GM19240 (cell line): Measurements from ENCODE around the gene IGLL5.

Experiments used
- DNase-seq: peaks from one replicate; pipeline ENCODE4 v3.0.0; 2011; ENCODE audit warnings: low spot score; ENCODE audit not compliant: insufficient read length

The IGLL5 gene

GRCh38 chr22:22927196-22927887, 39.7 kb downstream of the IGLL5 start:
- no peak for DNase-seq

- no peak for DNase-seq
Observed at GRCh38 chr22:22927888-22928665, 40.5 kb downstream of the IGLL5 start.

GRCh38 chr22:22928666-22929380, 41.2 kb downstream of the IGLL5 start:
- DNase-seq: peak; percentile 73

- no peak for DNase-seq
Observed at GRCh38 chr22:22929381-22930221, 42.0 kb downstream of the IGLL5 start.

- no peak for DNase-seq
Observed at GRCh38 chr22:22930222-22930497, 42.5 kb downstream of the IGLL5 start.

GRCh38 chr22:22930571-22931556, 43.2 kb downstream of the IGLL5 start:
- no peak for DNase-seq

GRCh38 chr22:22931557-22932270, 44.1 kb downstream of the IGLL5 start:
- no peak for DNase-seq

- no peak for DNase-seq
Observed at GRCh38 chr22:22932512-22932941, 44.9 kb downstream of the IGLL5 start.

GRCh38 chr22:22933100-22933806, 45.6 kb downstream of the IGLL5 start:
- no peak for DNase-seq

- no peak for DNase-seq
Observed at GRCh38 chr22:22933807-22934542, 46.4 kb downstream of the IGLL5 start.

GRCh38 chr22:22934543-22935055, 47.0 kb downstream of the IGLL5 start:
- no peak for DNase-seq

GRCh38 chr22:22935056-22935545, 47.5 kb downstream of the IGLL5 start:
- DNase-seq: no peak

- DNase-seq: peak; percentile 87
Observed at GRCh38 chr22:22935546-22936157, 48.0 kb downstream of the IGLL5 start.

- no peak for DNase-seq
Observed at GRCh38 chr22:22936180-22936914, 48.7 kb downstream of the IGLL5 start.

- DNase-seq: no peak
Observed at GRCh38 chr22:22936915-22937656, 49.5 kb downstream of the IGLL5 start.

GRCh38 chr22:22937894-22938480, 50.4 kb downstream of the IGLL5 start:
- no peak for DNase-seq
